ENCODE measurements around the gene BGN.

The BGN gene

GRCh38 chrX:153482376-153483015, 12.3 kb upstream of the BGN start:
- no peak for DNase-seq
- no peak for TF ChIP-seq POLR2A (IDR thresholded peaks at IDR 0.05; ENCODE audit: low read length)

- DNase-seq, result no peak
- no peak for TF ChIP-seq POLR2A (IDR thresholded peaks at IDR 0.05; ENCODE audit: low read length)
- no peak for TF ChIP-seq GATA1 (IDR thresholded peaks at IDR 0.05; ENCODE audit: low read depth, low read length)
Observed at GRCh38 chrX:153485396-153486080, 9.2 kb upstream of the BGN start.

- no peak for DNase-seq
- TF ChIP-seq POLR2A (IDR thresholded peaks at IDR 0.05; ENCODE audit: low read length), result no peak
Observed at GRCh38 chrX:153486171-153486570, 8.6 kb upstream of the BGN start.

- no peak for TF ChIP-seq GATA1 (IDR thresholded peaks at IDR 0.05; ENCODE audit: low read depth, low read length)
- no peak for TF ChIP-seq POLR2A (IDR thresholded peaks at IDR 0.05; ENCODE audit: low read length)
- DNase-seq, result no peak
Observed at GRCh38 chrX:153487590-153488071, 7.1 kb upstream of the BGN start.

GRCh38 chrX:153488231-153488914, 6.4 kb upstream of the BGN start:
- no peak for TF ChIP-seq POLR2A (IDR thresholded peaks at IDR 0.05; ENCODE audit: low read length)
- TF ChIP-seq GATA1 (IDR thresholded peaks at IDR 0.05; ENCODE audit: low read depth, low read length), result no peak
- no peak for DNase-seq

GRCh38 chrX:153490217-153490930, 4.4 kb upstream of the BGN start:
- DNase-seq, result no peak
- TF ChIP-seq POLR2A (IDR thresholded peaks at IDR 0.05; ENCODE audit: low read length), result no peak
- TF ChIP-seq GATA1 (IDR thresholded peaks at IDR 0.05; ENCODE audit: low read depth, low read length), result no peak

- TF ChIP-seq POLR2A (IDR thresholded peaks at IDR 0.05; ENCODE audit: low read length), result no peak
- no peak for TF ChIP-seq GATA1 (IDR thresholded peaks at IDR 0.05; ENCODE audit: low read depth, low read length)
- no peak for DNase-seq
Observed at GRCh38 chrX:153491351-153491914, 3.3 kb upstream of the BGN start.

- DNase-seq, result no peak
- no peak for TF ChIP-seq GATA1 (IDR thresholded peaks at IDR 0.05; ENCODE audit: low read depth, low read length)
- TF ChIP-seq POLR2A (IDR thresholded peaks at IDR 0.05; ENCODE audit: low read length), result no peak
Observed at GRCh38 chrX:153491918-153492317, 2.9 kb upstream of the BGN start.

GRCh38 chrX:153492543-153492942, 2.2 kb upstream of the BGN start:
- TF ChIP-seq GATA1 (IDR thresholded peaks at IDR 0.05; ENCODE audit: low read depth, low read length) (no peak), POLR2A (IDR thresholded peaks at IDR 0.05; ENCODE audit: low read length) (no peak)
- no peak for DNase-seq

GRCh38 chrX:153493085-153493484, 1.7 kb upstream of the BGN start:
- TF ChIP-seq GATA1 (IDR thresholded peaks at IDR 0.05; ENCODE audit: low read depth, low read length) (no peak), POLR2A (IDR thresholded peaks at IDR 0.05; ENCODE audit: low read length) (no peak)

GRCh38 chrX:153494061-153494460, 719 bp upstream of the BGN start:
- no peak for DNase-seq
- TF ChIP-seq GATA1 (IDR thresholded peaks at IDR 0.05; ENCODE audit: low read depth, low read length), result no peak
- TF ChIP-seq POLR2A (IDR thresholded peaks at IDR 0.05; ENCODE audit: low read length), result no peak

More at GRCh38 chrX:153493085-153493484, 1.7 kb upstream of the BGN start:
- no peak for DNase-seq

GRCh38 chrX:153495362-153495751, 577 bp downstream of the BGN start:
- TF ChIP-seq POLR2A (IDR thresholded peaks at IDR 0.05; ENCODE audit: low read length) (no peak), GATA1 (IDR thresholded peaks at IDR 0.05; ENCODE audit: low read depth, low read length) (no peak)
- no peak for DNase-seq

GRCh38 chrX:153495903-153496589, 1.3 kb downstream of the BGN start:
- no peak for DNase-seq
- TF ChIP-seq GATA1 (IDR thresholded peaks at IDR 0.05; ENCODE audit: low read depth, low read length) (no peak), POLR2A (IDR thresholded peaks at IDR 0.05; ENCODE audit: low read length) (no peak)

Data from erythroblast (primary cell).